Endodermal cell (in vitro differentiated cells): ENCODE measurements around the gene SLC34A3. TPM values are rescaled to one million over a fixed set of nuclear protein-coding genes. Genes with fewer than 3 reads are reported as not detected.

ENCODE experiments used
- DNase-seq: peaks from one replicate; pipeline ENCODE4 v3.0.0-alpha.2; 2017
- H3K27ac ChIP-seq: 2 replicates; pipeline ENCODE4 v1.5.1; 2013; ENCODE audit warnings: mild to moderate bottlenecking, low read depth, low read length, moderate library complexity
- H3K27me3 ChIP-seq: 2 replicates; pipeline ENCODE4 v1.6.1; 2013; ENCODE audit warnings: mild to moderate bottlenecking, low read length, moderate library complexity; ENCODE audit not compliant: insufficient read depth, control insufficient read depth, poor library complexity, severe bottlenecking
- H3K36me3 ChIP-seq: 2 replicates; pipeline ENCODE4 v1.7.0; 2013; ENCODE audit warnings: mild to moderate bottlenecking, low read length, moderate library complexity; ENCODE audit not compliant: control insufficient read depth, insufficient read depth
- H3K4me1 ChIP-seq: one replicate; pipeline ENCODE4 v1.7.0; 2013; ENCODE audit warnings: low read length; ENCODE audit not compliant: control insufficient read depth, insufficient read depth
- H3K4me3 ChIP-seq: 2 replicates; pipeline ENCODE4 v1.5.1; 2013; ENCODE audit warnings: mild to moderate bottlenecking, low read length, moderate library complexity
- H3K9ac ChIP-seq: 2 replicates; pipeline ENCODE4 v1.6.1; 2013; ENCODE audit warnings: mild to moderate bottlenecking, low read length, moderate library complexity; ENCODE audit not compliant: poor library complexity, severe bottlenecking; ENCODE audit errors: extremely low read depth
- H3K9me3 ChIP-seq: 2 replicates; pipeline ENCODE4 v1.6.1; 2013; ENCODE audit warnings: mild to moderate bottlenecking, low read length, moderate library complexity; ENCODE audit not compliant: control insufficient read depth
- H3K27ac Mint-ChIP-seq: 2 replicates; pipeline ENCODE4 v1.8.0; 2020; ENCODE audit warnings: mixed read lengths
- H3K27me3 Mint-ChIP-seq: 2 replicates; pipeline ENCODE4 v1.8.0; 2021; ENCODE audit warnings: mild to moderate bottlenecking, mixed read lengths; ENCODE audit not compliant: insufficient read depth
- H3K36me3 Mint-ChIP-seq: 2 replicates; pipeline ENCODE4 v1.8.0; 2020; ENCODE audit warnings: low read depth, mixed read lengths
- H3K4me1 Mint-ChIP-seq: 2 replicates; pipeline ENCODE4 v1.8.0; 2020; ENCODE audit warnings: mixed read lengths
- H3K4me3 Mint-ChIP-seq: 2 replicates; pipeline ENCODE4 v1.8.0; 2020; ENCODE audit warnings: mild to moderate bottlenecking, moderate library complexity, mixed read lengths
- H3K9me3 Mint-ChIP-seq: 2 replicates; pipeline ENCODE4 v1.8.0; 2020; ENCODE audit warnings: mild to moderate bottlenecking, mixed read lengths
- CTCF ChIP-seq: fragments of 200-600 bp; sonication (generic); conservative IDR thresholded peaks from 2 replicates; pipeline ENCODE4 v1.5.0; 2021; ENCODE audit warnings: antibody characterized with exemption, mild to moderate bottlenecking
- WGBS, 2 experiments: methylation state at CpG; one replicate each; pipeline versions ENCODE4 v1.1.5 to v1.1.7; 2013; ENCODE audit warnings: missing lambda C conversion rate in 2 of 2, mixed read lengths in 1 of 2; ENCODE audit not compliant: insufficient coverage in 1 of 2, insufficient read length in 1 of 2; 5-methylcytosine and 5-hydroxymethylcytosine counted together
- total RNA-seq, 2 donors: library from RNA; stranded (reverse); fragmentation: NEBNext Ultra II Directional in 1 of 2; extraction: Animal tissue kit (Norgen Biotek cat#: 25700) in 1 of 2; gene quantifications; 2 replicates in 1 of 2; 3 replicates in 1 of 2; pipeline ENCODE4 v1.2.1, GENCODE V29; 2021

Gene SLC34A3
- total RNA-seq, 2 donors from 2014 or later = 0.15 TPM; not detected in 1

GRCh38 chr9:137186385-137186784, 44.3 kb upstream of the SLC34A3 start:
- DNase-seq = no peak
- no peaks in the 10 kb centered on the region for H3K9me3 ChIP-seq
- H3K4me1 ChIP-seq = peaks cover 23% of the 10 kb centered on the region
- Mint-ChIP-seq H3K9me3 (no peaks in the 10 kb centered on the region), H3K27me3 (no peaks in the 10 kb centered on the region), H3K27ac (no peak overlapping the region), H3K36me3 (peaks cover 23% of the 10 kb centered on the region), H3K4me1 (peaks cover 19% of the 10 kb centered on the region), H3K4me3 (peak overlapping the region; percentile 83)
- H3K9ac ChIP-seq = no peak overlapping the region
- no peaks in the 10 kb centered on the region for H3K27me3 ChIP-seq
- TF ChIP-seq CTCF = no peak
- no peak overlapping the region for H3K27ac ChIP-seq
- H3K4me3 ChIP-seq = no peak overlapping the region
- H3K36me3 ChIP-seq = peaks cover 30% of the 10 kb centered on the region
- 87% methylated on average over 5 to 6 of the region's 6 CpGs for WGBS, 2 experiments

DNA sequence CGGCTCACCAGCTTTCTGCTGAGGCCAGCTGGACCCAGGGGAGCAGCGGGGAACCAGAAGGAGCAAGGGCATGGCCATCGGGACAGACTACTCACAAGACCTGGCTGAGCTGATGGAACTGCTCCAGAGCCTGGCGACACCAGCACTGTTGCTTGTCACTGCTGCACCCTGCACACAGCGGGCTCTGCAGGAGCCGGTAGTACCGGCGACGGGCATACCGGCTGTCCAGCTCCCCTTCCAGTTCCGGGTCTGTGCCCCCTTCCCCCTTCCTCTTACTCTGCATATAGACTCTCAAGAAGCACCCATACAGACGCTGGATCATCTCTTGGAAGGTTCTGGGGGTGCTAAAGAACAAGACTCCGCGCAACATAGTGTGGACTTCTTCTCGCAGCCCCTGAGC, 43.3 kb upstream of the SLC34A3 start:
- H3K4me3 Mint-ChIP-seq = peak overlapping the region; percentile 83

DNA sequence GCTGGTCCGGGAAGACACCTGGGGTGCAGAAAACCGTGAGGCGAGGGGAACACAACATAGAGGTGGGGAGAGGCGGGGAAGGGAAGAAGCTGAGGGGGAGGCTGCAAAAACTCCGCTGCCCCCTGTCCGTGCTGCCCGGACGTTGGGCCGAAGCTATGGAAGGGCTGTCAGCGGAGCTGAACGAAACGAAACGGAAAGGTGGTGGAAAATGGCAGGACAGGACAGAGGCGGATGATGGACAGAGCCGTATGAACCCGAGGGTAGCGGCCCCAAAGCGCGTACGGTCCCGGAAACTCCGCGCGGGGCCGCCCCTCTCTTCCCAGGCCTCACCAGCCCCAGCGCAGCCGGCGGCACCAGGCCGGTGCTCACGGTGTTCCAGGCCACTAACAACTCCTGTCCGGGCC, 42.6 kb upstream of the SLC34A3 start:
- Histone ChIP-seq H3K4me3 (peak overlapping the region; percentile 91), H3K9me3 (no peaks in the 10 kb centered on the region), H3K4me1 (peaks cover 23% of the 10 kb centered on the region), H3K27ac (no peak overlapping the region), H3K27me3 (no peaks in the 10 kb centered on the region), H3K9ac (peak overlapping the region; percentile 69), H3K36me3 (peaks cover 31% of the 10 kb centered on the region)
- no peak for TF ChIP-seq CTCF
- 1% methylated on average over 18 to 31 of the region's 31 CpGs for WGBS, 2 experiments
- Mint-ChIP-seq H3K4me3 (peak overlapping the region; percentile 83), H3K36me3 (peaks cover 19% of the 10 kb centered on the region), H3K27me3 (no peaks in the 10 kb centered on the region), H3K27ac (peak overlapping the region; percentile 92), H3K9me3 (no peaks in the 10 kb centered on the region), H3K4me1 (peaks cover 19% of the 10 kb centered on the region)
- DNase-seq = no peak

More for the DNA sequence above, 43.3 kb upstream of the SLC34A3 start:
- 91 to 94% methylated on average over 8 to 15 of the region's 15 CpGs for WGBS, 2 experiments
- DNase-seq = no peak
- peak overlapping the region; percentile 91 for H3K4me3 ChIP-seq
- H3K9me3 ChIP-seq = no peaks in the 10 kb centered on the region
- TF ChIP-seq CTCF = no peak
- Mint-ChIP-seq H3K27me3 (no peaks in the 10 kb centered on the region), H3K9me3 (no peaks in the 10 kb centered on the region), H3K36me3 (peaks cover 19% of the 10 kb centered on the region), H3K4me1 (peaks cover 19% of the 10 kb centered on the region), H3K27ac (peak overlapping the region; percentile 92)
- H3K27ac ChIP-seq = no peak overlapping the region
- H3K36me3 ChIP-seq = peaks cover 32% of the 10 kb centered on the region
- no peaks in the 10 kb centered on the region for H3K27me3 ChIP-seq
- H3K4me1 ChIP-seq = peaks cover 23% of the 10 kb centered on the region
- H3K9ac ChIP-seq = peak overlapping the region; percentile 69
